Stomach smooth muscle (tissue), 2 donors: ENCODE measurements around the gene SESN3.
"Not testable (repeated sequence)": the region's sequence is repeated elsewhere in the genome, so short reads cannot be mapped to it uniquely, and the experiment has no call there.

Source experiments
- H3K27ac ChIP-seq: one replicate; pipeline ENCODE4 v1.7.0; 2013; ENCODE audit warnings: mild to moderate bottlenecking, low read length, inconsistent platforms
- H3K27me3 ChIP-seq, 2 donors: one replicate each; pipeline ENCODE4 v1.7.0; 2013; ENCODE audit warnings: low read length in 2 of 2; ENCODE audit not compliant: insufficient read depth in 2 of 2, control insufficient read depth in 1 of 2
- H3K36me3 ChIP-seq, 2 donors: one replicate each; pipeline ENCODE4 v1.7.0; 2013; ENCODE audit warnings: low read length in 2 of 2; ENCODE audit not compliant: control insufficient read depth in 2 of 2, insufficient read depth in 2 of 2
- H3K4me1 ChIP-seq: one replicate; pipeline ENCODE4 v1.7.0; 2013; ENCODE audit warnings: low read length; ENCODE audit not compliant: control insufficient read depth, insufficient read depth
- H3K4me3 ChIP-seq, 2 donors: one replicate each; pipeline ENCODE4 v1.7.0; 2013; ENCODE audit warnings: low read length in 2 of 2
- H3K9ac ChIP-seq, 2 donors: one replicate each; pipeline ENCODE4 v1.7.0; 2013; ENCODE audit warnings: low read length in 2 of 2, mild to moderate bottlenecking in 1 of 2
- H3K9me3 ChIP-seq, 2 donors: one replicate each; pipeline ENCODE4 v1.7.0; 2013; ENCODE audit warnings: low read length in 2 of 2; ENCODE audit not compliant: control insufficient read depth in 2 of 2
- donor health status: healthy.
- donor health status: Pancreatic carcinoma.

The SESN3 gene

GRCh38 chr11:95232666-95233065 is 1.7 kb upstream of the SESN3 start:
- Histone ChIP-seq H3K4me3 (peak overlapping the region; percentile 72 to 78), H3K9ac (peak overlapping the region; percentile 49 to 76), H3K4me1 (peaks cover 2% of the 10 kb centered on the region), H3K9me3 (no peaks in the 10 kb centered on the region), H3K27me3 (no peaks in the 10 kb centered on the region), H3K36me3 (no peaks in the 10 kb centered on the region), H3K27ac (peak overlapping the region; percentile 89)

GRCh38 chr11:95231881-95232605 is 1.0 kb upstream of the SESN3 start:
- H3K9me3 ChIP-seq = no peaks in the 10 kb centered on the region
- peak overlapping the region; percentile 49 to 76 for H3K9ac ChIP-seq
- H3K27me3 ChIP-seq = no peaks in the 10 kb centered on the region

GRCh38 chr11:95230810-95231126 is 234 bp downstream of the SESN3 start:
- H3K36me3 ChIP-seq = no peaks in the 10 kb centered on the region
- H3K27me3 ChIP-seq = no peaks in the 10 kb centered on the region
- peak overlapping the region; percentile 37 for H3K27ac ChIP-seq
- H3K9me3 ChIP-seq = no peaks in the 10 kb centered on the region
- peak overlapping the region; percentile 57 to 85 for H3K4me3 ChIP-seq
- peak overlapping the region; percentile 59 to 71 for H3K9ac ChIP-seq
- H3K4me1 ChIP-seq = peaks cover 2% of the 10 kb centered on the region

More at GRCh38 chr11:95231881-95232605, 1.0 kb upstream of the SESN3 start:
- Histone ChIP-seq H3K27ac (peak overlapping the region; percentile 89), H3K36me3 (no peaks in the 10 kb centered on the region), H3K4me3 (peak overlapping the region; percentile 72 to 78), H3K4me1 (peaks cover 2% of the 10 kb centered on the region)

- Histone ChIP-seq H3K36me3 (no peaks in the 10 kb centered on the region), H3K27ac (peak overlapping the region; percentile 37), H3K9ac (peak overlapping the region; percentile 59 to 71), H3K27me3 (no peaks in the 10 kb centered on the region), H3K9me3 (no peaks in the 10 kb centered on the region), H3K4me3 (peak overlapping the region; percentile 57 to 85), H3K4me1 (peaks cover 2% of the 10 kb centered on the region)
These were observed 801 bp downstream of the SESN3 start for GRCh38 chr11:95229993-95230809.

- no peaks in the 10 kb centered on the region for H3K27me3 ChIP-seq
- H3K36me3 ChIP-seq = no peaks in the 10 kb centered on the region
- peak overlapping the region; percentile 57 to 85 for H3K4me3 ChIP-seq
- peak overlapping the region; percentile 59 to 71 for H3K9ac ChIP-seq
- H3K9me3 ChIP-seq = no peaks in the 10 kb centered on the region
- H3K27ac ChIP-seq = peak overlapping the region; percentile 37
- H3K4me1 ChIP-seq = peaks cover 2% of the 10 kb centered on the region
These were observed 1.6 kb downstream of the SESN3 start for GRCh38 chr11:95229199-95229992.

GRCh38 chr11:95228081-95228749 is 2.8 kb downstream of the SESN3 start:
- no peaks in the 10 kb centered on the region for H3K9me3 ChIP-seq
- no peaks in the 10 kb centered on the region for H3K36me3 ChIP-seq
- H3K4me1 ChIP-seq = peaks cover 2% of the 10 kb centered on the region
- no peak overlapping the region for H3K9ac ChIP-seq
- H3K27ac ChIP-seq = no peak overlapping the region
- no peaks in the 10 kb centered on the region for H3K27me3 ChIP-seq
- H3K4me3 ChIP-seq = no peak overlapping the region

- H3K36me3 ChIP-seq, H3K4me1 ChIP-seq, H3K27ac ChIP-seq, H3K9me3 ChIP-seq, H3K9ac ChIP-seq, H3K4me3 ChIP-seq, H3K27me3 ChIP-seq: not testable (repeated sequence)
These were observed 3.9 kb downstream of the SESN3 start for GRCh38 chr11:95227060-95227459.

- Histone ChIP-seq H3K9me3 (no peaks in the 10 kb centered on the region), H3K27me3 (no peaks in the 10 kb centered on the region), H3K36me3 (no peaks in the 10 kb centered on the region), H3K27ac (no peak overlapping the region), H3K4me3 (no peak overlapping the region), H3K4me1 (no peaks in the 10 kb centered on the region), H3K9ac (no peak overlapping the region)
These were observed 8.2 kb downstream of the SESN3 start for GRCh38 chr11:95222817-95223216.

- H3K4me3 ChIP-seq = no peak overlapping the region
These were observed 11.4 kb downstream of the SESN3 start for GRCh38 chr11:95219599-95219998.

GRCh38 chr11:95218149-95218548 is 12.9 kb downstream of the SESN3 start:
- no peaks in the 10 kb centered on the region for H3K9me3 ChIP-seq
- H3K9ac ChIP-seq = no peak overlapping the region
- no peak overlapping the region for H3K27ac ChIP-seq
- H3K4me3 ChIP-seq = no peak overlapping the region
- H3K36me3 ChIP-seq = no peaks in the 10 kb centered on the region
- peaks cover 2% of the 10 kb centered on the region for H3K4me1 ChIP-seq
- H3K27me3 ChIP-seq = no peaks in the 10 kb centered on the region

More at GRCh38 chr11:95219599-95219998, 11.4 kb downstream of the SESN3 start:
- Histone ChIP-seq H3K9me3 (no peaks in the 10 kb centered on the region), H3K36me3 (no peaks in the 10 kb centered on the region), H3K9ac (no peak overlapping the region), H3K27me3 (no peaks in the 10 kb centered on the region), H3K27ac (no peak overlapping the region), H3K4me1 (no peaks in the 10 kb centered on the region)
